Smooth muscle cell (in vitro differentiated cells): ENCODE measurements around the gene ZNF592. TPM values are rescaled to one million over a fixed set of nuclear protein-coding genes. Genes with fewer than 3 reads are reported as not detected.

Experiments used
- DNase-seq: peaks from one replicate; lab custom pipeline; 2025; ENCODE audit not compliant: unreplicated experiment; lab: John Stamatoyannopoulos, UW
- H2AFZ ChIP-seq: fragments of 200-600 bp; sonication (generic); 2 replicates; pipeline ENCODE4 v1.6.0; 2016; ENCODE audit warnings: antibody characterized with exemption, low read depth, mild to moderate bottlenecking
- H3F3A ChIP-seq: fragments of 200-600 bp; sonication (generic); 2 replicates; pipeline ENCODE4 v1.6.0; 2017; ENCODE audit warnings: antibody characterized with exemption, low read depth
- H3K27ac ChIP-seq: fragments of 200-600 bp; sonication (generic); 2 replicates; pipeline ENCODE4 v1.5.1; 2016; ENCODE audit warnings: low read depth, mild to moderate bottlenecking
- H3K27me3 ChIP-seq: fragments of 200-600 bp; sonication (generic); 2 replicates; pipeline ENCODE4 v1.6.1; 2016; ENCODE audit warnings: low read depth, mild to moderate bottlenecking
- H3K36me3 ChIP-seq: fragments of 200-600 bp; sonication (generic); 2 replicates; pipeline ENCODE4 v1.5.1; 2016; ENCODE audit warnings: low read depth
- H3K4me1 ChIP-seq: fragments of 200-600 bp; sonication (generic); 2 replicates; pipeline ENCODE4 v1.5.1; 2016; ENCODE audit warnings: low read depth
- H3K4me2 ChIP-seq: fragments of 200-600 bp; sonication (generic); 2 replicates; pipeline ENCODE4 v1.6.0; 2016; ENCODE audit warnings: mild to moderate bottlenecking
- H3K4me3 ChIP-seq: fragments of 200-600 bp; sonication (generic); 2 replicates; pipeline ENCODE4 v1.5.1; 2016; ENCODE audit warnings: mild to moderate bottlenecking
- H3K79me2 ChIP-seq: fragments of 200-600 bp; sonication (generic); 2 replicates; pipeline ENCODE4 v1.6.0; 2016; ENCODE audit warnings: low read depth, mild to moderate bottlenecking
- H3K9ac ChIP-seq: fragments of 200-600 bp; sonication (generic); 2 replicates; pipeline ENCODE4 v1.6.0; 2016; ENCODE audit warnings: low read depth
- H3K9me3 ChIP-seq: fragments of 200-600 bp; sonication (generic); replicated peaks from 2 replicates; pipeline ENCODE4 v1.5.1; 2016; ENCODE audit warnings: low read depth
- H4K20me1 ChIP-seq: fragments of 200-600 bp; sonication (generic); 2 replicates; pipeline ENCODE4 v1.6.0; 2016; ENCODE audit warnings: low read depth
- CTCF ChIP-seq: fragments of 200-600 bp; sonication (generic); IDR thresholded peaks from 2 replicates; pipeline ENCODE4 v1.5.1; 2017; ENCODE audit warnings: borderline replicate concordance, mild to moderate bottlenecking, antibody characterized with exemption; ENCODE audit not compliant: insufficient read depth, poor library complexity, severe bottlenecking
- WGBS: methylation state at CpG from one replicate; pipeline ENCODE4 v1.1.7; 2016; ENCODE audit warnings: low lambda C conversion rate; 5-methylcytosine and 5-hydroxymethylcytosine counted together
- polyA plus RNA-seq: library from polyadenylated mRNA; unstranded; fragments of >200 nt; fragmentation: Nextera tagmentation; extraction: Ambion mirVana; gene quantifications from 2 replicates; pipeline ENCODE4 v1.2.1, GENCODE V29; 2016
- total RNA-seq: library from RNA; depleted of rRNA; stranded (reverse); fragments of >200 nt; gene quantifications from 2 replicates; pipeline ENCODE4 v1.2.3, GENCODE V29; 2014

ZNF592 gene
- total and polyA plus RNA-seq, 2 experiments from 2014 or later, result 10.7 to 10.8 TPM

- peak overlapping the region; percentile 39 for H2AFZ ChIP-seq
- H3K9me3 ChIP-seq, result no peaks in the 10 kb centered on the region
- peaks cover 25% of the 10 kb centered on the region for H3K4me1 ChIP-seq
- H3K4me3 ChIP-seq, result peak overlapping the region; percentile 53
- H3K36me3 ChIP-seq, result no peaks in the 10 kb centered on the region
- H3K27me3 ChIP-seq, result no peaks in the 10 kb centered on the region
- peak overlapping the region; percentile 79 for H3K27ac ChIP-seq
- TF ChIP-seq CTCF, result no peak
- peak overlapping the region; percentile 85 for H3K4me2 ChIP-seq
- H3K79me2 ChIP-seq, result peaks cover 18% of the 10 kb centered on the region
- no peak for DNase-seq
- WGBS, result 13% methylated on average over 4 of the region's 27 CpGs
- H4K20me1 ChIP-seq, result peaks cover 9% of the 10 kb centered on the region
- H3K9ac ChIP-seq, result peak overlapping the region; percentile 72
- peaks cover 11% of the 10 kb centered on the region for H3F3A ChIP-seq
Measured at GRCh38 chr15:84817466-84818081, 69.2 kb downstream of the ZNF592 start.

- no peak for DNase-seq
- Histone ChIP-seq H3K9me3 (no peaks in the 10 kb centered on the region), H3K27me3 (no peaks in the 10 kb centered on the region), H3K27ac (peak overlapping the region; percentile 79), H2AFZ (no peak overlapping the region), H3F3A (peaks cover 11% of the 10 kb centered on the region), H3K4me1 (peaks cover 25% of the 10 kb centered on the region), H4K20me1 (peaks cover 9% of the 10 kb centered on the region), H3K4me3 (peak overlapping the region; percentile 53), H3K4me2 (peak overlapping the region; percentile 85), H3K36me3 (no peaks in the 10 kb centered on the region), H3K9ac (peak overlapping the region; percentile 72), H3K79me2 (peaks cover 18% of the 10 kb centered on the region)
- 20% methylated on average over 9 of the region's 9 CpGs for WGBS
- TF ChIP-seq CTCF, result no peak
Measured at GRCh38 chr15:84818261-84819131, 70.1 kb downstream of the ZNF592 start.

- Histone ChIP-seq H3K27ac (peak overlapping the region; percentile 79), H3K4me3 (peak overlapping the region; percentile 53), H3F3A (peaks cover 11% of the 10 kb centered on the region), H3K9ac (peak overlapping the region; percentile 20), H3K27me3 (no peaks in the 10 kb centered on the region), H3K36me3 (no peaks in the 10 kb centered on the region), H3K9me3 (no peaks in the 10 kb centered on the region), H2AFZ (no peak overlapping the region), H3K4me2 (peak overlapping the region; percentile 85), H4K20me1 (peaks cover 12% of the 10 kb centered on the region), H3K79me2 (peaks cover 18% of the 10 kb centered on the region), H3K4me1 (peaks cover 25% of the 10 kb centered on the region)
- 32% methylated on average over 3 of the region's 3 CpGs for WGBS
- DNase-seq, result no peak
- no peak for TF ChIP-seq CTCF
Measured at GRCh38 chr15:84819291-84819768, 70.9 kb downstream of the ZNF592 start.
